HepG2 (cell line): ENCODE measurements around the gene SMIM38. TPM values are rescaled to one million over a fixed set of nuclear protein-coding genes. Genes with fewer than 3 reads are reported as not detected.

ENCODE experiments used
- ATF7-NPFF ChIP-seq: sonication (generic); formaldehyde crosslinking; IDR thresholded peaks from 2 replicates; pipeline ENCODE4 v1.8.1; 2023; ENCODE audit warnings: mild to moderate bottlenecking, low read depth, missing genetic modification reagents, moderate library complexity
- ELF3 ChIP-seq: IDR thresholded peaks from 2 replicates; pipeline ENCODE4 v1.6.1; 2016; ENCODE audit warnings: missing genetic modification reagents, missing compliant biosample characterization
- FOXA3 ChIP-seq: IDR thresholded peaks from 2 replicates; pipeline ENCODE4 v1.6.1; 2016; ENCODE audit warnings: missing genetic modification reagents, missing compliant biosample characterization
- NFKBIZ ChIP-seq: IDR thresholded peaks from 2 replicates; pipeline ENCODE4 v1.6.1; 2018; ENCODE audit warnings: missing genetic modification reagents, missing compliant biosample characterization
- PLRG1 ChIP-seq: fragments of 450-650 bp; conservative IDR thresholded peaks from 2 replicates; pipeline ENCODE4 v1.6.1; 2016
- SATB2 ChIP-seq: sonication (generic); formaldehyde crosslinking; IDR thresholded peaks from 2 replicates; pipeline ENCODE4 v1.5.0; 2020; ENCODE audit warnings: missing genetic modification reagents
- SKI ChIP-seq: fragments of 450-650 bp; IDR thresholded peaks from one replicate; pipeline ENCODE4 v1.6.1; 2018; ENCODE audit warnings: mild to moderate bottlenecking; ENCODE audit not compliant: partially characterized antibody
- SOX6 ChIP-seq, 2 experiments: fragments of 450-650 bp in 1 of 2; sonication (generic) in 1 of 2; formaldehyde crosslinking in 1 of 2; IDR thresholded peaks; 2 replicates each; pipeline versions ENCODE4 v1.4.0 to v1.6.1; 2017 to 2020; ENCODE audit warnings: antibody characterized with exemption in 1 of 2, mild to moderate bottlenecking in 1 of 2, missing genetic modification reagents in 1 of 2
- TARDBP ChIP-seq: sonication (generic); formaldehyde crosslinking; IDR thresholded peaks from 2 replicates; pipeline ENCODE4 v1.8.0; 2022; ENCODE audit warnings: mild to moderate bottlenecking, missing genetic modification reagents
- ZBTB1 ChIP-seq: sonication (generic); formaldehyde crosslinking; IDR thresholded peaks from 2 replicates; pipeline ENCODE4 v1.4.0; 2020; ENCODE audit warnings: missing genetic modification reagents, borderline replicate concordance
- polyA plus RNA-seq, 8 experiments: library from polyadenylated mRNA; depleted of rRNA in 3 of 8; stranded (reverse) in 7 of 8; unstranded in 1 of 8; fragments of >200 nt; fragmentation: Illumina TruSeq in 4 of 8; extraction: Trizol in 4 of 8; gene quantifications; 2 replicates each; pipeline versions ENCODE4 v1.2.1 to v1.2.3, GENCODE V29; 2011 to 2016; ENCODE audit warnings: low read depth in 4 of 8, missing spikeins in 1 of 8, mixed read lengths in 1 of 8; ENCODE audit not compliant: insufficient read depth in 1 of 8
- total RNA-seq, 5 experiments: library from RNA; depleted of rRNA; stranded (reverse); fragments of >200 nt; fragmentation: Illumina TruSeq; extraction: Trizol; gene quantifications; 2 replicates each; pipeline ENCODE4 v1.2.3, GENCODE V29; 2016; ENCODE audit warnings: low read depth in 1 of 5
- TF ChIP-seq, protein P1 (sequence below): sonication (generic); formaldehyde crosslinking; IDR thresholded peaks from 2 replicates; pipeline ENCODE4 v1.5.0; 2020; ENCODE audit warnings: mild to moderate bottlenecking, missing genetic modification reagents
- TF ChIP-seq, protein P2 (sequence below): sonication (generic); formaldehyde crosslinking; conservative IDR thresholded peaks from 2 replicates; pipeline ENCODE4 v1.4.0; 2020; ENCODE audit warnings: missing genetic modification reagents
- TF ChIP-seq, protein P3 (sequence below): sonication (generic); formaldehyde crosslinking; IDR thresholded peaks from 2 replicates; pipeline ENCODE4 v1.9.0; 2021; ENCODE audit warnings: missing genetic modification reagents, borderline replicate concordance
- TF ChIP-seq, protein P4 (sequence below): IDR thresholded peaks from 2 replicates; pipeline ENCODE4 v1.6.1; 2016; ENCODE audit warnings: low read depth
- TF ChIP-seq, protein P5 (sequence below): sonication (generic); formaldehyde crosslinking; IDR thresholded peaks from 2 replicates; pipeline ENCODE4 v1.8.1; 2023; ENCODE audit warnings: mild to moderate bottlenecking, moderate library complexity, missing genetic modification reagents
- TF ChIP-seq, protein P6 (sequence below): sonication (generic); formaldehyde crosslinking; IDR thresholded peaks from 2 replicates; pipeline ENCODE4 v1.8.0; 2023; ENCODE audit warnings: mild to moderate bottlenecking, missing genetic modification reagents

Gene SMIM38
- total and polyA plus RNA-seq, 2 of the 13 experiments (the other 11 are each of a cell fraction or from before 2014, with no cell fraction given), result 0.30 to 0.40 TPM

DNA sequence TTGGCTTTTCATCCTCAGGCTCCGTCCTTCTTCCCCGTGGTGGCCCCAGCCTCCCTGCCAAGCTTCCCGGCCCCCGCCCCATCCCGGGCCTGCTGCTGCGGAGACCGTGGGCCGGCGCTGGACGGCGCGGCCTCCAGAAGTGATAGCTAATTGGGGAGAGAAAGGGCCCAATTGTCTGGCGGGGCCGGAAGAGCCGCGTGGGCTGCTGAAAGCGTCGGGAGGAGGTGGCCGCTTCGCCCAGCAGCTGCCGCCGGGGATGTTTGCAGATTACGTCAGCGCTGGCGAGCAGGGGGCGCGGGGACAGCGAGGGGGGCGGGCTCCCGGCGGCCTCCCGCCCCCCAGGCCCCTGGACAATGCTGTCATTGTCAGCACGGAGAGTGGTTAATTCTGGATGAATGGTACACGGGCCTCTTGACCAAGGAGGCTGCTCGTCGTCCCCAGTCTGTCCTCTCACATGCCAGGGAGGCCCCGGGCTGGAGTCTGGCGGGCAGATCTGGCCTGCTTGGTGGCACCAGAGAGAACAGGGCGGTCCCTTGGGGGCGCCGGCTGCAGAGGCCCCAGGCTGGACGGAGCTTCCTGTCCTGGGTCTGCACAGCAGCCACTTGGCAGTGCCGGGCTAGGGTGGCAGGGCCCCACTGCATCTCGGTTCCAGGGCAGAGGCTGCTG is 1.6 kb downstream of the SMIM38 start (continued):
- TF ChIP-seq, protein P1, sequence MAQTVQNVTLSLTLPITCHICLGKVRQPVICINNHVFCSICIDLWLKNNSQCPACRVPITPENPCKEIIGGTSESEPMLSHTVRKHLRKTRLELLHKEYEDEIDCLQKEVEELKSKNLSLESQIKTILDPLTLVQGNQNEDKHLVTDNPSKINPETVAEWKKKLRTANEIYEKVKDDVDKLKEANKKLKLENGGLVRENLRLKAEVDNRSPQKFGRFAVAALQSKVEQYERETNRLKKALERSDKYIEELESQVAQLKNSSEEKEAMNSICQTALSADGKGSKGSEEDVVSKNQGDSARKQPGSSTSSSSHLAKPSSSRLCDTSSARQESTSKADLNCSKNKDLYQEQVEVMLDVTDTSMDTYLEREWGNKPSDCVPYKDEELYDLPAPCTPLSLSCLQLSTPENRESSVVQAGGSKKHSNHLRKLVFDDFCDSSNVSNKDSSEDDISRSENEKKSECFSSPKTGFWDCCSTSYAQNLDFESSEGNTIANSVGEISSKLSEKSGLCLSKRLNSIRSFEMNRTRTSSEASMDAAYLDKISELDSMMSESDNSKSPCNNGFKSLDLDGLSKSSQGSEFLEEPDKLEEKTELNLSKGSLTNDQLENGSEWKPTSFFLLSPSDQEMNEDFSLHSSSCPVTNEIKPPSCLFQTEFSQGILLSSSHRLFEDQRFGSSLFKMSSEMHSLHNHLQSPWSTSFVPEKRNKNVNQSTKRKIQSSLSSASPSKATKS (CRISPR knock-in tag), result no peak
- TF ChIP-seq, protein P2, sequence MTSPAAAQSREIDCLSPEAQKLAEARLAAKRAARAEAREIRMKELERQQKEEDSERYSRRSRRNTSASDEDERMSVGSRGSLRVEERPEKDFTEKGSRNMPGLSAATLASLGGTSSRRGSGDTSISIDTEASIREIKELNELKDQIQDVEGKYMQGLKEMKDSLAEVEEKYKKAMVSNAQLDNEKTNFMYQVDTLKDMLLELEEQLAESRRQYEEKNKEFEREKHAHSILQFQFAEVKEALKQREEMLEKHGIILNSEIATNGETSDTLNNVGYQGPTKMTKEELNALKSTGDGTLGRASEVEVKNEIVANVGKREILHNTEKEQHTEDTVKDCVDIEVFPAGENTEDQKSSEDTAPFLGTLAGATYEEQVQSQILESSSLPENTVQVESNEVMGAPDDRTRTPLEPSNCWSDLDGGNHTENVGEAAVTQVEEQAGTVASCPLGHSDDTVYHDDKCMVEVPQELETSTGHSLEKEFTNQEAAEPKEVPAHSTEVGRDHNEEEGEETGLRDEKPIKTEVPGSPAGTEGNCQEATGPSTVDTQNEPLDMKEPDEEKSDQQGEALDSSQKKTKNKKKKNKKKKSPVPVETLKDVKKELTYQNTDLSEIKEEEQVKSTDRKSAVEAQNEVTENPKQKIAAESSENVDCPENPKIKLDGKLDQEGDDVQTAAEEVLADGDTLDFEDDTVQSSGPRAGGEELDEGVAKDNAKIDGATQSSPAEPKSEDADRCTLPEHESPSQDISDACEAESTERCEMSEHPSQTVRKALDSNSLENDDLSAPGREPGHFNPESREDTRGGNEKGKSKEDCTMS (CRISPR knock-in tag), result no peak
- TF ChIP-seq PLRG1 (no peak), SOX6 (IDR thresholded peaks at IDR 0.05) (no peak), SOX6 (CRISPR knock-in tag; IDR thresholded peaks at IDR 0.05) (peak; percentile 92), ELF3 (CRISPR knock-in tag) (peak; percentile 16; the same call in 1 of the 2 replicates), SKI (peak; percentile 11), NFKBIZ (CRISPR knock-in tag) (0 out of 2 replicates have a peak, but pooled peaks have one; percentile 22), SATB2 (CRISPR knock-in tag) (0 out of 2 replicates have a peak, but pooled peaks have one; percentile 22), ZBTB1 (no peak), FOXA3 (CRISPR knock-in tag) (peak; percentile 69), ATF7-NPFF (CRISPR knock-in tag) (peak; percentile 76; the same call in 1 of the 2 replicates), TARDBP (CRISPR knock-in tag) (peak; percentile 61)
- TF ChIP-seq, protein P3, sequence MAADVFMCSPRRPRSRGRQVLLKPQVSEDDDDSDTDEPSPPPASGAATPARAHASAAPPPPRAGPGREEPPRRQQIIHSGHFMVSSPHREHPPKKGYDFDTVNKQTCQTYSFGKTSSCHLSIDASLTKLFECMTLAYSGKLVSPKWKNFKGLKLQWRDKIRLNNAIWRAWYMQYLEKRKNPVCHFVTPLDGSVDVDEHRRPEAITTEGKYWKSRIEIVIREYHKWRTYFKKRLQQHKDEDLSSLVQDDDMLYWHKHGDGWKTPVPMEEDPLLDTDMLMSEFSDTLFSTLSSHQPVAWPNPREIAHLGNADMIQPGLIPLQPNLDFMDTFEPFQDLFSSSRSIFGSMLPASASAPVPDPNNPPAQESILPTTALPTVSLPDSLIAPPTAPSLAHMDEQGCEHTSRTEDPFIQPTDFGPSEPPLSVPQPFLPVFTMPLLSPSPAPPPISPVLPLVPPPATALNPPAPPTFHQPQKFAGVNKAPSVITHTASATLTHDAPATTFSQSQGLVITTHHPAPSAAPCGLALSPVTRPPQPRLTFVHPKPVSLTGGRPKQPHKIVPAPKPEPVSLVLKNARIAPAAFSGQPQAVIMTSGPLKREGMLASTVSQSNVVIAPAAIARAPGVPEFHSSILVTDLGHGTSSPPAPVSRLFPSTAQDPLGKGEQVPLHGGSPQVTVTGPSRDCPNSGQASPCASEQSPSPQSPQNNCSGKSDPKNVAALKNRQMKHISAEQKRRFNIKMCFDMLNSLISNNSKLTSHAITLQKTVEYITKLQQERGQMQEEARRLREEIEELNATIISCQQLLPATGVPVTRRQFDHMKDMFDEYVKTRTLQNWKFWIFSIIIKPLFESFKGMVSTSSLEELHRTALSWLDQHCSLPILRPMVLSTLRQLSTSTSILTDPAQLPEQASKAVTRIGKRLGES, result peak; percentile 36; the same call in 1 of the 2 replicates
- TF ChIP-seq, protein P4, sequence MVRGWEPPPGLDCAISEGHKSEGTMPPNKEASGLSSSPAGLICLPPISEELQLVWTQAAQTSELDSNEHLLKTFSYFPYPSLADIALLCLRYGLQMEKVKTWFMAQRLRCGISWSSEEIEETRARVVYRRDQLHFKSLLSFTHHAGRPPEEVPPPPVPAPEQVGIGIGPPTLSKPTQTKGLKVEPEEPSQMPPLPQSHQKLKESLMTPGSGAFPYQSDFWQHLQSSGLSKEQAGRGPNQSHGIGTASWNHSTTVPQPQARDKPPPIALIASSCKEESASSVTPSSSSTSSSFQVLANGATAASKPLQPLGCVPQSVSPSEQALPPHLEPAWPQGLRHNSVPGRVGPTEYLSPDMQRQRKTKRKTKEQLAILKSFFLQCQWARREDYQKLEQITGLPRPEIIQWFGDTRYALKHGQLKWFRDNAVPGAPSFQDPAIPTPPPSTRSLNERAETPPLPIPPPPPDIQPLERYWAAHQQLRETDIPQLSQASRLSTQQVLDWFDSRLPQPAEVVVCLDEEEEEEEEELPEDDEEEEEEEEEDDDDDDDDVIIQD (CRISPR knock-in tag), result 0 out of 2 replicates have a peak, but pooled peaks have one; percentile 16
- TF ChIP-seq, protein P5, sequence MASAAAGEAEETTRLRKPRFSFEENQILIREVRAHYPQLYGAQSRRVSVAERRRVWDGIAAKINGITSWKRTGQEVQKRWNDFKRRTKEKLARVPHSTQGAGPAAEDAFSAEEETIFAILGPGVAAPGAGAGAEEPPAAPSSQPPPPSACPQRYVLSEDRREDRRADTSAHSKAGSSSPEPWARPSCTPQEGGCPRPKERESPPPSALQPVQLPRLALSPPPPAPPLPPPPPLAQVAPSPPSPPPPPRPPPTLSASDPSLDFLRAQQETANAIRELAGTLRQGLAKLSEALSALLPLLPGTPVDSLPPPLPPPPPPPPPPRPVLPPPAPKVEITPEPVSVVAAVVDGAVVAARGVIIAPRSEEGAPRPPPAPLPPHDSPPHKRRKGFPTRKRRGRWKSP, result 0 out of 2 replicates have a peak, but pooled peaks have one; percentile 49
- TF ChIP-seq, protein P6, sequence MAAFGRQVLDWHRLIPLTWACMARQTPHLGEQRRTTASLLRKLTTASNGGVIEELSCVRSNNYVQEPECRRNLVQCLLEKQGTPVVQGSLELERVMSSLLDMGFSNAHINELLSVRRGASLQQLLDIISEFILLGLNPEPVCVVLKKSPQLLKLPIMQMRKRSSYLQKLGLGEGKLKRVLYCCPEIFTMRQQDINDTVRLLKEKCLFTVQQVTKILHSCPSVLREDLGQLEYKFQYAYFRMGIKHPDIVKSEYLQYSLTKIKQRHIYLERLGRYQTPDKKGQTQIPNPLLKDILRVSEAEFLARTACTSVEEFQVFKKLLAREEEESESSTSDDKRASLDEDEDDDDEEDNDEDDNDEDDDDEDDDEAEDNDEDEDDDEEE, result 0 out of 2 replicates have a peak, but pooled peaks have one; percentile 62
